ENCODE data around the gene FMN1.

DNA sequence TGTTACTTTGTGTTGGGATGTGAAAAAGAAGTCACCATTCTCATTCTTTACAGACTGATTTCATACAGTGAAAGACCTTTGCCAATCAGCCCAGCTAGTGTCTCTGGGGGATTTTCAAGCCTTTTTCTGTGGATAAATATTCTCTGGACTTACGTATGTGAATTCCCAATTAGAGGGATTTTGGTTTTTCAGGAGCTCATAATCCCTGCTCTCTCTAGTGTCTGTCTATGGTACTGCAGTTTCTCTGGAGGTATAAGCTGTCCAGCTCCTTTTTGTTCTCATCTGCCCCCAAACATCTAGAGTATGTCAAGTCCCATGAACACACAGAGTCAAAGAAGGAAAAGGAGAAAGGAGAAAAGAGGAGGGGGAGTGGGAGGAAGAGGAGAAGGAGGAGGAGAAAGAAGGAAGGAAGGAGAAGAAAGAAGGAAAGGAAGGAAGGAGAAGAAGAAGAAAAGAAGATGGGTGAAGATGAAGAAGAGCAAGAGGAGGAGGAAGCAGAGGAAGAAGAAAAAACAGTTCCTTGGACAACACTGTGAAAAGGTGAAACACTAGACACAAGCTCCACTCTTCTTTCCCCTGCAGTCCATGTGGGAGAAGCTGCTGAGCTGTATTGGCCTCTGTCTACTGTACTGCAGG is 258.1 kb downstream of the FMN1 start:
- TF ChIP-seq, protein P1, sequence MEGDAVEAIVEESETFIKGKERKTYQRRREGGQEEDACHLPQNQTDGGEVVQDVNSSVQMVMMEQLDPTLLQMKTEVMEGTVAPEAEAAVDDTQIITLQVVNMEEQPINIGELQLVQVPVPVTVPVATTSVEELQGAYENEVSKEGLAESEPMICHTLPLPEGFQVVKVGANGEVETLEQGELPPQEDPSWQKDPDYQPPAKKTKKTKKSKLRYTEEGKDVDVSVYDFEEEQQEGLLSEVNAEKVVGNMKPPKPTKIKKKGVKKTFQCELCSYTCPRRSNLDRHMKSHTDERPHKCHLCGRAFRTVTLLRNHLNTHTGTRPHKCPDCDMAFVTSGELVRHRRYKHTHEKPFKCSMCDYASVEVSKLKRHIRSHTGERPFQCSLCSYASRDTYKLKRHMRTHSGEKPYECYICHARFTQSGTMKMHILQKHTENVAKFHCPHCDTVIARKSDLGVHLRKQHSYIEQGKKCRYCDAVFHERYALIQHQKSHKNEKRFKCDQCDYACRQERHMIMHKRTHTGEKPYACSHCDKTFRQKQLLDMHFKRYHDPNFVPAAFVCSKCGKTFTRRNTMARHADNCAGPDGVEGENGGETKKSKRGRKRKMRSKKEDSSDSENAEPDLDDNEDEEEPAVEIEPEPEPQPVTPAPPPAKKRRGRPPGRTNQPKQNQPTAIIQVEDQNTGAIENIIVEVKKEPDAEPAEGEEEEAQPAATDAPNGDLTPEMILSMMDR (IDR thresholded peaks at IDR 0.05): peak in 1 of 3 experiments; percentile 39
- TF ChIP-seq POLR2A (IDR thresholded peaks at IDR 0.05) (no peak), POLR2AphosphoS5 (IDR thresholded peaks at IDR 0.05; ENCODE audit: insufficient read depth in 1 of 2, low read depth in 1 of 2) (no peak)

All from vagina (tissue), 2 donors.